CD4-positive, alpha-beta T cell treated with Interferon alpha-2 for 1 hour (primary cell): ENCODE results near the gene USP37.

Source experiments
- DNase-seq, 2 donors: peaks; one replicate each; pipeline ENCODE4 v3.0.0-alpha.2; 2020 to 2022

The USP37 gene

GRCh38 chr2:218428846-218429558 lies 139.1 kb downstream of the USP37 start:
- no peak for DNase-seq

DNA sequence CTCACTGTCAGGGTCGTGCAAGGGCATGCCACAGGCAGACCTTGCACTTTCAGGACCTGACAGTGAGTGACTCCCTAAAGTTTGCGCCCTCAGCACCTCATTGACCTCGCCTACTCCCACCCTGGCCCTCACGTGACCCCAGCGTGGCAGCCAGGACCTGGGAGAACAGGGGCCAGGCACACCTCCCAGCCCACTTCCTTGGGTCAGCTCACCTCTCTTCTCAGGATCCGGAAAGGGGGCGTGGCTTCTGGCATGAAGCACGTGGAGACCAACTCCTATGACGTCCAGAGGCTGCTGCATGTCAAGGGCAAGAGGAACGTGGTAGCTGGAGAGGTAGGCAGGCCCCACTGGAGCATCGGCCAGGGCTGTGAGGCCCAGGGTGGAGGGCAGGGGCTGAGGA lies 140.4 kb downstream of the USP37 start:
- DNase-seq, result no peak

DNA sequence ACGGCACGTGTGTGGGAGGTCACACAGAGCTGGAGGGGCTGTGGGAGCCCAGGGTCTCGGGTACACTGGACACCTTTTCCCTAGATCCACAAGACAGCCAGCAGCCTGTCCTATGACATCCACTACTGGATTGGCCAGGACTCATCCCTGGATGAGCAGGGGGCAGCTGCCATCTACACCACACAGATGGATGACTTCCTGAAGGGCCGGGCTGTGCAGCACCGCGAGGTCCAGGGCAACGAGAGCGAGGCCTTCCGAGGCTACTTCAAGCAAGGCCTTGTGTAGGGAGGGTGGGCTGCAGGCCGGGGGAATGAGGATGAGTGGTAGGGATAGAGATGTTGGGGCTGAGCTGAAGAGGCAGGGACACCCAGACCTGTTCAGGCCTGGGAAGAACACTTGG lies 142.6 kb downstream of the USP37 start:
- no peak for DNase-seq

GRCh38 chr2:218423584-218423983 lies 144.6 kb downstream of the USP37 start:
- no peak for DNase-seq

DNA sequence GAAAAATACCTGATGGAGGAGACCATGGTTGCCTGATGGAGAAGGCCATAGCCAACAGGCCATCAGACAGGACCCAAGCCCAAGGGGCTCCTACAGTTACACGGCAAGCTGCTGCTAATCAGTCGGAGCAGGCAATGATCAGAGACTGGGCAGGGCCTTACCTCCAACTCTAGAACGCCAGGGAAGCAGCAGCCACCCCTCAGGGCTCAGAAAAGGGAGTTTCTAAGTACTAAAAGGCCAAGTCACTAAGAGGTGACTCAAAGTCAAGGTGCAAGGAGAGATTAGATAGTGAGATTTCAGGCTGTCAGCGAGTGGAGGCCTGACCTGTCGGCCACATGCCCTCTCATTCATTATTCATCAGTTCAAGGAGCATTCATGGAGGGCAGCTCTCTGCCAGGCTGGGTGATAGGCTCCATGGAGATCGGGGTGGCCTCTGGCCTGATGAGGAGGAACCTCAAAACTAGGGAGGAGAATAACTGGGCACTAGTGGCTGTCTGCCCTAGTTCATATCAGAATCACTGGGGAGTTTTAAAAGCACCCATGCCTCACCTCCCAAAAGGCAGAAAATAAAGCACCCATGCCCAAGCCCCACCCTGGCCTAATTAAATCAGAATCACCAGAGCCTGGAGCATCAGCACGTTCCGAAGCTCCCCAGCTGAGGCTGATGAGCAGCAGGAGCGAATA lies 145.6 kb downstream of the USP37 start:
- DNase-seq, result no peak

GRCh38 chr2:218421027-218421426 lies 147.1 kb downstream of the USP37 start:
- no peak for DNase-seq

DNA sequence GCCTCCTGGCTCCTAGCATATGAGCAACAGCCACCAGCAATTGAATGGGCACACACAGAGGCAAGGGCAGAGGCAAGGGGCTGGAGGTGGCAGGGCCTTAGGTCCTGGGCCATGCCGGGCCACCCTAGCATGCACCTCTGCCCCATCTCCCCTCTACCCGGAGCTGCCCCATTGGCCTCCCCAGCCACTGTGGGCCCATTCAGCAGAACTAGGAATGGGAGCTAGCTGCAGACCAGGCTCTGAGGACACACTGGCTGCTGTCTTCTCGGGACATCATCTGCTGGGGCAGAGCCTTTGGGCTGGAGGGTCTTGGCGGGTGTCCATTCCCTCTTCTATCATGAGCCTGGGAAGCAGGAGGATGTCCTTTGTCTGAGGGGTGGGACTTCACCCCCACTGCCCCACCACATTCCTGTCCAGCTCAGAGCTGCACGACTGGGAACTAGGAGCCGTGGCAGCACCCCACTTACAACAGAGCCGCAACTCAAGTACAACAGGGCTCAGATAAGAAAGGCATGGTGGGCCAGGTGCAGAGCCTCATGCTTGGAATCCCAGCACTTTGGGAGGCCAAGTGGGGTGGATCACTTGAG lies 148.4 kb downstream of the USP37 start:
- no peak for DNase-seq

DNA sequence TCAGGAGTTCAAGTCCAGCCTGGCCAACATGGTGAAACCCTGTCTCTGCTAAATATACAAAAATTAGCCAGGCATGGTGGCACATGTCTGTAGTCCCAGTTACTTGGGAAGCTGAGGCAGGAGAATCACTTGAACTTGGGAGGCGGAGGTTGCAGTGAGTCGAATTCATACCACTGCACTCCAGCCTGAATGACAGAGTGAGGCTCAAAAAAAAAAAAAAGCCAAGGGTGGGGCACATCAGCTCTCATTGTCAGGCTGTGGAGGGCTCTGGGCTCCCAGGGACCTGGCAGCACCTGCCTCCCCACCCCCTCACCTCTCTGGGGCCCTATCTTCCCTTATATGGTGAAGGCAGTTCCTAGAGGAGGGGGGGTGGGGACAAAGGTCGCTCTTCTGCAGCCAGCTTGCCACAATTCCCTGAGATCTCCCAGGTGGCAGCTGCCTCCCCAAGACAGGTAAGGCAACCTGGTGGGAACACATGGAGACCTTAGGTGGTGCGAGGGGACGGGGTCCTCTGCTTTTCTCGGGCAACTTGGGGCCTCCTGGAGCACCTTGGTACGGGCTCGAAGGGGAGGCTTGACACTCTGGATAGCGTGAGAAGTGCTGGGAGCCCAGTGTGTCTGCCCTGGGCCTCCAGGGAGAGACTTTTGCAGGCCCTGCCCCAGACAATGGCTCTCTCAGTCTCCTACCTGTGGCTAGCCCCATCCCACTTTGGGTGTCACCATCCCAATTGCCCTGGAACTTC lies 149.3 kb downstream of the USP37 start, which contains the start of gene VIL1:
Gene VIL1, plus strand, starts transcription at position 407 of the 742 bp plus-strand sequence. CDS start 4,656 bp downstream, outside the sequence.
- no peak for DNase-seq

DNA sequence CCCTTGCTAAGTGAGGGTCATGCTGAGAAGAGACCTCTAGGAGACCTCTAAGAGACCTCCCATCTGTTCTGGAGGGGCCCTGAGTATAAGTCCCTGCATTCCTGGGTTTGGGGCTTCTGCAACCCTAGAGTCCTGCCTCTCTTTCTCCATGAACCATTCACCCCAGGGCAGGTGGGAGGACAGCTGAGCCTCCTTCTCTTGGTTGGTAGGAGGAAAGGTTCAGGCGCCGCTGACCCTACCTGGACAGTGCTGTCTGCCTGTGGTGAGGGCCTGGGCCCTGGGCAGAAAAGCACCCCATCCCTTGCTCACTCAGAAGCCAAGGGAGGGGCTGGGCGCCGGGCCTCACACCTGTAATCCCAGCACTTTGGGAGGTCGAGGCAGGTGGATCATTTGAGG lies 149.8 kb downstream of the USP37 start:
- DNase-seq, result no peak

DNA sequence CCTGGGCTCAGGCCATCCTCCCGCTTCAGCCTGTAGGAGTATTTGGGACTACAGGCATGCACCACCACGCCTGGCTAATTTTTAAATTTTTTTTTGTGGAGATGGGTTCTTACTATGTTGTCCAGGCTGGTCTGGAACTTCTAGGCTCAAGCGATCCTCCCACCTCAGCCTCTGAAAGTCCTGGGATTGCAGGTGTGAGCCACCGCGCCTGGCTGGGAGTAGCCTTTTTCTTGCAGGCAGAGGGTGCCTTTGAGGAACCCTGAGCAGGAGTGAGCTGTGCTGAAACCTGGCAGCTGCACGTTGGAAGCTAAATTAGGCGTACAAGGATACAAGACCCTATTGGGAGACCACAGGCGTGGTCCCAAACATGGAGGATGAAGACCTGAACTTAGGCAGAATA lies 160.4 kb downstream of the USP37 start:
- DNase-seq, result no peak

GRCh38 chr2:218406949-218407618 lies 161.1 kb downstream of the USP37 start:
- DNase-seq, result peak; percentile 62 to 72

DNA sequence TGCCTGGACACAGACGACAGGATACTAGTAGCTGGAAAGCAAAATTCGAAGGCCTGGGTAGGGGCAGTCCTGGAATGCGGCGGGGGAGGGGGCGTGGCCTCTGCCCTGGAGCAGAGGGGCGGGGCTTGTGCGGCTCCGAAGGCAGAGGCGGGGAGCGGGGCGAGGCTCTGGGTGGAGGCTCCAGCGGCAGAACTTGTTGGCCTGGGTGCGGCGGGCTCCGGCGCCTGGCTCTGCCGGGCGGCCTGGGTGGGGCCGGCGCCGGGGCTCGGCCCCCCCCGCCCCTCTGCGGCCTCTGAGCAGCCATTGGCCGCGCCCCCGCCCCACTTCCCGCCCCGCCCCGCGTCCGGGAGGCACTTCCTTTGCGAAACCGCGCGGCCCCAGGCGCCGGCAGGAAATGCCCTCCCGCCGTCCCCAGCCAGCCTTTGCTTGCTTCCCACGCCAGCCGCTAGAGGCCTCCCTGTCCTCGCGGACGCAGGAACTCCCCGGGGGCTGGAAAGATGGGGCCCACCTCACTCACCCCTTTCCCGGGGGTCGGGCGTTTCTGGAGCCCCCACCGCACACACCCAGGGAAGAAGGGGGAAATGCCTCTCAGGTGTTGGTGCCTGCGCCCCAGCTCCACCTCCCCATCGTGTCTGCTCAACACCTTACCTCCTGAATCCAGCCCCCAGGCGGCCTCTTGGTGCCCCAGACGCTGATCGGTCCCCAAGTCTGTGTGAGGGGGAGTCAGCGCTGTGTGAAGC lies 161.8 kb downstream of the USP37 start:
- peak; percentile 92 to 95 for DNase-seq

DNA sequence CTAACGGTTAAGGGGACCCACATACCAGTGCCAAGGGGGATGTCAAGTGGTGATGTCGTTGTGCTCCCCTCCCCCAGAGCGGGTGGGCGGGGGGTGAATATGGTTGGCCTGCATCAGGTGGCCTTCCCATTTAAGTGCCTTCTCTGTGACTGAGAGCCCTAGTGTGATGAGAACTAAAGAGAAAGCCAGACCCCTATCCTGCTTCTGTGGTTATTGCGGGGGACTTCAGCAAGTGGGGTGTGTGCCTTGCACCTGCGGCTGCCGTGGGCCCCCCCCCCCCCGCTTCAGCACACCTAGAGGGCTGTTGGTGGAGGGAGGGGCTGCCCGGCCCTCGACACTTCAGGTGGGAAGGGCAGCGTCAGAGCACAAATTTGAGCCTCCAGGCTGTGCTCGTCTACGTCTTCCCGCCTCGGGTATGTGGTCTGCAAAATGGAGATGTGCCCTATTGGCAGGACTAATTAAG lies 162.4 kb downstream of the USP37 start:
- no peak for DNase-seq

DNA sequence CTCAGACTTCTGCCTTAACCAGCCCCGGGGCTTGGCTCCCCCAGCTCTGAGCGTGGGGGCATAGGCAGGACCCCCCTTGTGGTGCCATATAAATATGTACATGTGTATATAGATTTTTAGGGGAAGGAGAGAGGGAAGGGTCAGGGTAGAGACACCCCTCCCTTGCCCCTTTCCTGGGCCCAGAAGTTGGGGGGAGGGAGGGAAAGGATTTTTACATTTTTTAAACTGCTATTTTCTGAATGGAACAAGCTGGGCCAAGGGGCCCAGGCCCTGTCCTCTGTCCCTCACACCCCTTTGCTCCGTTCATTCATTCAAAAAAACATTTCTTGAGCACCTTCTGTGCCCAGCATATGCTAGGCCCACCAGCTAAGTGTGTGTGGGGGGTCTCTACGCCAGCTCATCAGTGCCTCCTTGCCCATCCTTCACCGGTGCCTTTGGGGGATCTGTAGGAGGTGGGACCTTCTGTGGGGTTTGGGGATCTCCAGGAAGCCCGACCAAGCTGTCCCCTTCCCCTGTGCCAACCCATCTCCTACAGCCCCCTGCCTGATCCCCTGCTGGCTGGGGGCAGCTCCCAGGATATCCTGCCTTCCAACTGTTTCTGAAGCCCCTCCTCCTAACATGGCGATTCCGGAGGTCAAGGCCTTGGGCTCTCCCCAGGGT lies 162.9 kb downstream of the USP37 start:
- DNase-seq, result no peak

- no peak for DNase-seq
Measured at GRCh38 chr2:218404351-218405085, 163.6 kb downstream of the USP37 start.

DNA sequence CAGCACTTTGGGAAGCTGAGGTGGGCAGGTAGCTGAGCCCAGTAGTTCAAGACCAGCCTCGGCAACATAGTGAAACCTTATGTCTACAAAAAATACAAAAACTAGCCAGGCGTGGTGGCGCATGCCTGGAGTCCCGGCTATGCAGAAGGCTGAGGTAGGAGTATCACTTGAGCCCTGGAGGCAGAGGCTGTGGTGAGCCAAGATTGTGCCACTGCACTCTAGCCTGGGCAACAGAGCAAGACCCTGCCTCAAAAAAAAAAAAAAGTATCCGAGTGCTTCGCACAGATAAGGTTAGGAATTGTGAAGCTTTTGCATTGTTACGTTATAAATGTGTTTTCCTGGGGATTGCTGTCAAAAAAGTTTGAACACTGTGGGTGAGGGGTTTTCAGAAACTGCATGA lies 164.3 kb downstream of the USP37 start:
- DNase-seq, result no peak

- DNase-seq, result no peak
Measured at GRCh38 chr2:218402911-218403411, 165.2 kb downstream of the USP37 start.

DNA sequence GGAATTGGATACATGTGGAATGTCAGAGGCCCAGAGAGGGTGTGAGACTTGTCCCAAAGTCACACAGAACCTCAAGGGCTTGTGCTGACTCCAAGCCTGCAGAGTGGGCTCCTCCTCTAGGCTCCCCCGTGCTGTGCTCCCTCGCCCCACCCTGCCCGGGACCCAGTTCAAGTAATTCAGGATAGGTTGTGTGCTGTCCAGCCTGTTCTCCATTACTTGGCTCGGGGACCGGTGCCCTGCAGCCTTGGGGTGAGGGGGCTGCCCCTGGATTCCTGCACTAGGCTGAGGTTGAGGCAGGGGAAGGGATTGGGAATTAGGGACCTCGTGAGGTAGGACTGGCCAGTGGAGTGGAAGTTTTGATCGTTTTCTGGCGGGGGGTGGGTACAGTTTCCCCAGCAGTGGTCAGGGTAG lies 165.7 kb downstream of the USP37 start:
- no peak for DNase-seq

- DNase-seq, result no peak
Measured at GRCh38 chr2:218401890-218402289, 166.3 kb downstream of the USP37 start.
